NCI-H82 (cell line): ENCODE measurements around the gene FARS2.

Experiments
- DNase-seq: peaks from one replicate; lab custom pipeline; 2025; lab: John Stamatoyannopoulos, UW

Gene FARS2

GRCh38 chr6:5326022-5326641, 64.8 kb downstream of the FARS2 start:
- DNase-seq = no peak

GRCh38 chr6:5328800-5329199, 67.5 kb downstream of the FARS2 start:
- DNase-seq = no peak

DNA sequence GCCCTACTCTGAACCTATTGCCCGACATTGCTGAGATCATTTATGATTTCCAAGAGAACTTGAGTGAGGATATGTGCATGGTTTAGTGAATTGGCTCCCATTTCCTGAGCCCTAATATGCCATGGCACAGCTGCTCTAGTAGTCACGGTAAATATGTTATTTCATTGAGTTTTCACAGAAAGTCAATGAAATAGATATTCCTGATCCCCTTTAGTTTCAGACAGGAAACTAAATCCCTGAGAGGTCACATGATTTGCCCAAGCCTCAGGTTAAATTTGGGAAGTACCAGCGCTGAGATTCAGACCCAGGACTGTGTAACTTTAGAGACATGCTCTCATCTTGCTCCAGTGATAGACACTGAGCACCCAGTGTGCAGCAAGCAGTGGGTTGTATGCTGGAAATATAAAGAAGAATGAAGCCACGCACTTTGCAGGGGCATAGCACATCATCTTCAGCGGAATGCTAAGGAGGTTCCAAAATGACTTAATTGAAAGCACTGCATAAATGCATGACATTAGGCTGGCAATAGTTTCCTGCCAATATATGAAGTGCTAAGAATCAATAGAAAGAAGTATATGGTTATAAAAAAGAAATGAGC, 70.6 kb downstream of the FARS2 start:
- DNase-seq = no peak

DNA sequence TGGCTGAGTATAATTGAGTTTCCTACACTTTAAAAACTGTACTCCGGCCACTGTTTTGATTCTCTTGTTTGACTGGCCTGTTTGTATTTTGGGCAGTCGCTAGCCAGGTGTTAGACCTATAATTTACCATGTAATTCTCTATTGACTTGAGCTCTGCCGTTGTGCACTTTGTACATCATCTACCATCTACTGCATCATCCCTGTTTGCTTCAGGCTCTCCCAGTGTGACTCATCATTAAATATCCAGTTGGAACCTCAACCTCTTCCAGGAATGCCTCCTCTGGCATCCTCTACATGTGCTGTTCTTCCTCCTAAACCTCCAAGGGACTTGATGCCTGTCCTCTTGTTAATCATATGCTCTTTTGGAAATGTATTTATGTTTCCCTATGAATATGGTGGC, 72.3 kb downstream of the FARS2 start:
- DNase-seq = no peak

- DNase-seq = no peak
Measured at GRCh38 chr6:5334341-5334740, 73.0 kb downstream of the FARS2 start.

DNA sequence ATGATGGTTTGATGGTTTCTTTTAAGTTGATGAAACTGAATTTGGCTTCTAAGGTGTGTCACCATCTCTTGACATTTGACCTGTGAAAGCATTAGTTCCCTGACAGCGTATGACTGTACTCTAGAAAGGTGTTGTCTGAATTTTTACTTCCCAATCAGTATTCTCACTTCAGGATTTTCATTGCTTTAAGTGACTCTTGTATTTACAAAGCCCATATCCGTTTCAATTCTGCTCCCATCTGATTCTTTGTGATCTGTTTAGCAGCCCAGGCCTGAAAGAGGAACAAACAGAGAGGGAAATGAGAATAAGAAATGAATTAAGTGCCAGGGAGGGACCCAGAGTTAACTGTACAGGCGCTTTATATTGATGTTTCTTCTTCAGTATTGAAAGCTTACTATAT, 73.7 kb downstream of the FARS2 start:
- DNase-seq = no peak

GRCh38 chr6:5337573-5337972, 76.3 kb downstream of the FARS2 start:
- DNase-seq = no peak

GRCh38 chr6:5338177-5338960, 77.1 kb downstream of the FARS2 start:
- no peak for DNase-seq

- DNase-seq = no peak
Measured at GRCh38 chr6:5339786-5340185, 78.5 kb downstream of the FARS2 start.

GRCh38 chr6:5341845-5342244, 80.5 kb downstream of the FARS2 start:
- no peak for DNase-seq

GRCh38 chr6:5343998-5344397, 82.7 kb downstream of the FARS2 start:
- DNase-seq = no peak

- no peak for DNase-seq
Measured at GRCh38 chr6:5345324-5345723, 84.0 kb downstream of the FARS2 start.

- peak; percentile 35 for DNase-seq
Measured at GRCh38 chr6:5351552-5352210, 90.4 kb downstream of the FARS2 start.

DNA sequence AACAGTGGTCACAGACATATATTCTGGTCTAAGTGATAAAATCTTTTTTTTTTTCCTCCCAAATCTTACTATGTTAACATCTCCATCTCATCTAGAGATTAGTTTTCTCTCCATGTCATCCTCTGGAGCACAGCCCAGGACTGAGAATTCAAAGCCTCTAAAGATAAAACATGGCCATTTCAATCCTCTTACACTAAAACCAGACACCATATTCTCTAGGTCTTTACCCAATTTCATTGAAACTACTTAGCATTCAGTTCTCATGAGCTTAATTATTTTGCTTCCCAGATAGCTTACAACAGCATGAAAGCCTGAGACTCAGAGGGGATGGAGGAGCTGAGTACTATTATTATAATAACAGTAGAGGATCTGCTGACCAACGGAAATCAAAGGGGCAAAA, 92.7 kb downstream of the FARS2 start:
- no peak for DNase-seq

GRCh38 chr6:5357486-5357885, 96.2 kb downstream of the FARS2 start:
- DNase-seq = no peak

DNA sequence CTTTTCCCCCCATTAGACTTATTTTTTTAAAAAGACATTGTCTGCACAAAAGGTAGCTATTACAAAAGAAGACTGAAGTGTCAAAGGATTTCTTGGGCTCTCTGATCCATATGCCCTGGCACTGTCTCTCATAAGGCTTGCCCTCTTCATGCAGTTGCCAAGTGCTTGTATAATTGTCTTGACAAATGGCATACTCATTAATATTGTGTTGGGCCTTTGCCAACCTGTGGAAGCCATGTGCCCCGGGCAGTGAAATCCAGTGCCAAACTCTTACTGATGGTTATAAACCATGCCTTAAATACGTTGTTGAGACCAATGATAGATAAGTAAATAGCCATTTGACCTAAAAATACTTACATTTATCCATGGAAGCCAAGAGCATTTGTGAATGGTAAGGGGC, 98.1 kb downstream of the FARS2 start:
- DNase-seq = no peak

DNA sequence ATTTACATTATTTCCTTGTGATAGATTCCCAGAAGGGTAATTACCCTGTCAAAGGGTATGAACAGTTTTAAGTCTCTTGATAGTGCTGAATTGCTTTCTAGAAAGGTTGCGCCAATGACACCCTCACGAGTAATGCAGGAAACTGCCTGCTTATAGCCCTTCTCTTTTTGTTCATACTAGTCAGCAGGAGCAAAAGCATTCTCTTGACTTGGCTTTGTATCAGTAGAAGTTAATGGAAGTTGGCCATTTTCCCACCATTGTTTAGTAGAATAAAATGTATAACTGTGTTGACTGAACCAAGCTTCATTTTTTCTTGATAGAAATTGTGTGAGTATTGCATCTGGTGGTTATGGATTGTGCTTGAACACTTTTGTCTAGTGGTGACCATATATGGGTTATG, 100.1 kb downstream of the FARS2 start:
- no peak for DNase-seq

DNA sequence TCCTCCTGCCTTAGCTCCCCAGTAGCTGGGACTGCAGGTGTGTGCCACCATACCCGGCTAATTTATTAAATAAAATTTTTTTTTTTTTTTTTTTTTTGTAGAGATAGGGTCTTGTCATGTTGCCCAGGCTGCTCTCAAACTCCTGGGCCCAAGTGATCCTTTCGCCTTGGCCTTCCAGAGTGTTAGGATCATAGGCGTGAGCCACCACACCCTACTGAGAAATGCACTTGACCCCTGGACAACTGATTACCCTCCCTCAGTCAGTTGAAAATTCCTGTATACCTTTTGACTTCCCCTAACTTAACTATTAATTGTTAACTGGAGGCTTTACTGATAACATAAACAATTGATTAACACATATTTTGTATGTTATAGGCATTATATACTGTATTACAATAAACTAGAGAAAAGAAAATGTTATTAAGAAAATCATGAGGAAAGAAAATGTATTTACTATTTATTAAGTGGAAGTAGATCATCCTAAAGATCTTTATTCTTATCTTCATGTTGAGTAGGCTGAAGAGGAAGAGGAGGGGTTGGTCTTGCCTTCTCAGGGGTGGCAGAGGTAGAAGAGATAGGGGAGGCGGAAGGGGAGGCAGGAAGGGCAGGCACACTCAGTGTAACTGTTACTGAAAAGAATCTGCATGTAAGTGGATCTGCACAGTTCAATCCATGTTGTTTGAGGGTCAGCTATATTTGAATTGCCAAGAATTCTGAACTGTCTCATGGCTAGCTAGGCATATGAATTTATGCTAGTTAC, 104.3 kb downstream of the FARS2 start:
- no peak for DNase-seq

GRCh38 chr6:5366941-5367340, 105.6 kb downstream of the FARS2 start:
- no peak for DNase-seq

DNA sequence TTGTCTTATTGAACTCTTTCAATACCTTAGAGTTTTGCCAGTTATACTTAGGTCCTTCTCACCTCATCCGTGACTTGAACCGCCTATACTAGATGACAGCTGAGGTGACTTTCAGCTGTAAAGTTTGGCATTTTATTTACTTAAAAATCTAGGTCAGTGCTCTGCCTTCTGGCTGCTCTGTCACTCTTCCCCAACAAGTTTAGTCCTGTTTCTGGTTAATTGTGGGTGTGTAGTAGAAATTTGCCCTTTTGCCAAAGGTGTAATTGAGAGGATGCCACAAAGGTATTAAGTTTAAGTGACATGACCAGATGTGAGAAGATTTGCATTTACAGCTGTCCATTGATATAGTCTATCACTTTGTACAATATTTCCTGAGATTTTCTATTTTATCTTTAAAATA, 106.2 kb downstream of the FARS2 start:
- no peak for DNase-seq

DNA sequence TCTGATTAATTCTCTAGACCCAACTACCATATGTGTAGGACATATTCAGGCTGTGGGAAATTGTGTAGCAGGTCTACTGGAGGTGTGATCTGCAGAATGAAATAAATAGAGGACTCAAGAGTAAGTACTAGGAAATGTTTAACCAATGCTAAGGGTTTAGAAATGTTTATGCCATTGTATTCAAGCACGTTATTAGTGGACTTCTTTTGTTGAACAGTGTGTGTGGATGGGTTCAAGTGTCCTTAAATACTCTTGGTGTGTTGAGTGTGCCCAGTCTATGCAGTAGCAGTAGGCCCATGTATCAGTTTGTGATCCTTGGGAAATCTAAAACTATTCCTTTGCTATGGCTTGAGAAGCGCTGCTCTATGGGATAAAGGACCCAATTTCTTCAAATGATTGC, 112.1 kb downstream of the FARS2 start:
- DNase-seq = no peak

DNA sequence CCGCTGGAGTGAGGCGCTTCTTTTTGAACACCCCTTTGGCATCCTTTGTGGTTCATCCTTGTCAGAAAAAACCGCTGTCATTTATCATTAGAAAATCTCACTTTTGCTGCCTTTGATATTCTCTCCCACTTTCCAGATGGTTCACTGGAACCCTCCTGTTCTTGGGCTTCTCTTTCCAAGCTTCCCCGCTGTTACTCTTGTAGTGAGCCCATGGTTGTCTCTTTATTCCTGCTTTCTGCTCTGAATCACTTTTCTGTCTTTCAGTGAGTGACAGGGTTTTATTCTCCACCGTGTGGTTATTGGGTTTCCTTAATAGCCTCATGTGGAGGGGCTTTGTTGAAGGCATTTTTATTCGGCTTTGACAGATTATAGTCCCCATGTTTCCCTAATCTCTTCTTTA, 117.0 kb downstream of the FARS2 start:
- DNase-seq = no peak
